Renal cortex interstitium (tissue), 11 donors: ENCODE measurements around the gene ART1. TPM values are rescaled to one million over a fixed set of nuclear protein-coding genes. Genes with fewer than 3 reads are reported as not detected.
"Not testable (repeated sequence)": the region's sequence is repeated elsewhere in the genome, so short reads cannot be mapped to it uniquely, and the experiment has no call there.

Source experiments
- DNase-seq, 11 donors: peaks; one replicate each; pipeline ENCODE4 v3.0.0-alpha.2; 2013; ENCODE audit warnings: low read depth in 9 of 11, low spot score in 4 of 11; ENCODE audit errors: extremely low read depth in 1 of 11
- polyA plus RNA-seq, 3 donors: library from polyadenylated mRNA; unstranded; fragments of 120-200 nt; gene quantifications; one replicate each; pipeline ENCODE4 v1.2.1, GENCODE V29; 2013; ENCODE audit not compliant: insufficient read length in 3 of 3

The ART1 gene
- polyA plus RNA-seq, 3 donors: 0.19 TPM; not detected in 2

GRCh38 chr11:3626250-3626960 lies 18.5 kb upstream of the ART1 start:
- no peak for DNase-seq

- no peak for DNase-seq
Measured at GRCh38 chr11:3627291-3627690, 17.6 kb upstream of the ART1 start.

- no peak for DNase-seq
Measured at GRCh38 chr11:3631331-3631730, 13.6 kb upstream of the ART1 start.

DNA sequence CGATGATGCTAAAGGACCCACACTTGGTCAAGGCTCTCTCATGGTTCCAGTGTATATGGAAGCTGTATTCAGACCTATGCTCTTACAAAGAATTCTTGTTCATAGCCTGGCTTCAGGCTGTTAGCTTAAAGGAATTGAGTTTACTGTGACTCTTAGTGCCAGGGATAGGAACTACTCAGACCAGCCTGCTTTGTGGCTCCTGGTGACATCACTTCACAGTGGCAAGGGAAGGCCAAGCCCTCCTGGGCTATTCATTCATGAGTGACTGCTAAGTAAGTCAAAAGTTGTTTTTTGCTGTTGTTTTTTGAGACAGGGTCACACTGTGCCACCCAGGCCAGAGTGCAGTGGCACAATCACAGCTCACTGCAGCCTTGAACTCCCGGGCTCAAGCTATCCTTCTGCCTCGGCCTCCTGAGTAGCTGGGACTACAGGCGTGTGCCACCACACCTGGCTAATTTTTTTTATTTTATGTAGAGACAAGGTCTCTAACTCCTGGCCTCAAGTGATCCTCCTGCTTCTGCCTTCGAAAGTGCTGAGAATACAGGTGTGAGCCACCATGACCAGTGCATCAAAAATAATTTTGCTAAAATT lies 12.8 kb upstream of the ART1 start:
- DNase-seq: no peak

DNA sequence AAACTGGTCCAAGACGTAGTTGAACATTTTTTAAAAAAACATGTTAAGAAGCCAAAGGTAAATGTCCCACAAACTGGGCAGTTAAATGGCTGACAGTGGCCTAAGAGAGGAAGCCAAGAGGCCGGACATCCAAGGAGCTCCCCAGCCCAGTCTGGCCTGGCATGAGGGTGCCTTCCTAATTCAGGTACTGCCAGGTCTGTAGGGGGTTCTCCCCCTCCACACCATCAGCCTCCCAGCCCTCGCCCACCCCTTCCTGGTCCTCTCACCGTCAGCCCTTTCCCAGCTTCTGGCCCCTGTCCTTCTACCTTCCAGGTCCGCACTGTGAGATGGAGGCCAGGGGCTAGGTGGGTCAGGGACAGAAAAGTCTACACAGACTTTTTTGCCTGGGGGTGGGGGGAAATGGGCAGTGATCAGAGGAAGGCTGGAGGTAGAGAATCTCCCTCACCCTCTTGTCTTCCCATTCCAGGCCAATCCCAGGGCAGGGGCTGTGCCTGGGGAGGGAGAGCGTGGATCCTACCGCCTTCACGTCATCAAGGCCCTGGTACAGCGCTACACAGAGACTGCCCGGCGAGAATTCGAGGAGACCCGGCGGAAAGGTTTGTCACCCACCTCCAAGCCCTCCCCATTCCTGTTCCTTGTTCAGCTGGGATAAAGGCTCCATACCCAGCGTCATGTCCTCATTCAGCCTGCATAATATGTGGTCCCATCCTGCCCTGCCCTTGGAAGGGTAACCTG lies 9.1 kb upstream of the ART1 start:
- DNase-seq: no peak

DNA sequence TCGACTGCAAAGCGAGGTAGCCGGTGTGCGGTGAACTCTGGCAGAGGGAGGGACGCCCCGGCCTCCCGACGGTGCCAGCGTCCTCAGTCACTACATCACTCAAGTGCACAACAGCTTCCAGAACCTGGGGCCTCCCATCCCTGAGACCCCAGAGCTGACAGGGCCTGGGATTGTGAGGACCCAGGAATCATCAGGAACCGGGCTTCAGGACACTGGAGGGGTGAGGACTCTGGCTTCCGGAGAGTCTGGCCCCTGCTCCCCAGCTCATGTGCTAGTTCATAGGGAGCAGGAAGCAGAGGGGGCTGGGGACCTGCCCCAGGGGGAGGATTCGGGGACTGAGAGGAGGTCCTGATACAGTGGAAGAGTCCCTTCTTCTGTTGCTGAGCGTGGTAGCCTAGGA lies 7.7 kb upstream of the ART1 start:
- no peak for DNase-seq

DNA sequence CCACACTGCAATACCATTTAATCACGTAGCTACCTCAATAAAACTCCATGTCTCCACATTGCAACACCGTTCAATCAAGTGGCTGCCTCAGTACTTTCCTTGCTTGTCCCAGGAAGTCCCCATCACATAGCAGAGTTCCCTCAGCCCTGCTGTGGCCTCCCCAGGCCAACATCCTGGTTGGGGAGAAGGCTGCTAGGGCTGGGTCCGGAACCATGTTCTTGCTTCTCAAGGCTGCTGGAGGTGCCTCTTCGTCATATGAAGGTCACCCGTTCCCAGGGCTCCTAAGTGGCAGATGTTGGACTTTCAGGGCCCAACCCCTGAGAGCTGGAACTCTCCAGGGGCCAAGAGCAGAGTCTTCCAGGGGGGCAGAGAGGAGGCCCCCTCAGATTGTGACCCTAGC lies 6.4 kb upstream of the ART1 start:
- no peak for DNase-seq

GRCh38 chr11:3639841-3640240 lies 5.1 kb upstream of the ART1 start:
- DNase-seq: no peak

- DNase-seq: no peak
Measured at GRCh38 chr11:3641191-3641590, 3.7 kb upstream of the ART1 start.

GRCh38 chr11:3641701-3642070 lies 3.2 kb upstream of the ART1 start, which contains the start of gene ART5:
TSS of gene ART5 (minus strand) at chr11:3641992. CDS start at chr11:3641862, 130 bp downstream.
- DNase-seq: no peak

DNA sequence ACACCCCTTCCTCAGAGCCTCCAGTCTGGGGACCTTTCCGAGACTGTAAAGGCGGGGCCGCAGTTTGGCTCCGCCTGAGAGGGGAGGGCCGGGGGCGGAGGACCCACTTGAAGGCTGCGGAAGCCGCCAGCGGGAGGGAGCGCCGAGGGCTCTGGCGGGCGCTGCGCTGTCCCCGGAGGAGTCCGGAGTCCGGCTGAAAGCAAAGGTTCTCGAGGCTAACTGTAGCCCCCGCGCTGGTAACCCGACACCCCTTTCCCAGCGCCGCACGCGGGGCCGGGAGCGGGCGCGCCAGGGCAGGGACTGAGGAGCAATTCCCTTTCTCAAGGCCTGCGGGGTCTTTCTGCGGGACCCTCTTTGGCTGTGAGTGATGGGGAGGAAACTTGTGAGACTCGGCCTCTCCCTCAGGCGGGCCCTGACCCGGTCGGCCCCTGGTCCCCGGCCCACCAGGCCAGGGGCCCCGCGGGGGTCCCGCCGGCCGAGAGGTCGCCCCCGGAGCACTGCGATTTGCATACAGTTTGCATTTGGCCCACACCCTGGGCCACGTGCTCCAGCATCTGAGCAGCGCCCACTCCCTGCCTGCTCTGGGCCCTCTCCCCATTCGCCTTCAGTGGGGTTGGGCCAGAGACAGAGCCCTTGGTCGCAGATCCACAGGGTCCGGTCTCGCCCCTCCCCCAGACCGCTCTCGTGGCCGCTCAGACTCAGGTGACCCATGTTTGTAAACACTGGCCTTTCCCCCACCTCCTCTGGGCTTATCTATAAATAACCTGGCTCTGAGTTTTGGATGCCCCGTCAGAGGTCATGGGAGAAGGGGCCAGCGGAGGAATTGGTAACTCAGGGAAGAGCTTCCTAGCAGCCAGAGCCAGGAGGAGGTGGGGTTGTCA lies 2.6 kb upstream of the ART1 start:
- DNase-seq: peak; percentile 64 to 89 (median 80)

- DNase-seq: peak in 2 of 11 donors; percentile 11 to 15
Measured at GRCh38 chr11:3643102-3643546, 1.8 kb upstream of the ART1 start.

- no peak for DNase-seq
Measured at GRCh38 chr11:3645552-3645951, 624 bp downstream of the ART1 start.

DNA sequence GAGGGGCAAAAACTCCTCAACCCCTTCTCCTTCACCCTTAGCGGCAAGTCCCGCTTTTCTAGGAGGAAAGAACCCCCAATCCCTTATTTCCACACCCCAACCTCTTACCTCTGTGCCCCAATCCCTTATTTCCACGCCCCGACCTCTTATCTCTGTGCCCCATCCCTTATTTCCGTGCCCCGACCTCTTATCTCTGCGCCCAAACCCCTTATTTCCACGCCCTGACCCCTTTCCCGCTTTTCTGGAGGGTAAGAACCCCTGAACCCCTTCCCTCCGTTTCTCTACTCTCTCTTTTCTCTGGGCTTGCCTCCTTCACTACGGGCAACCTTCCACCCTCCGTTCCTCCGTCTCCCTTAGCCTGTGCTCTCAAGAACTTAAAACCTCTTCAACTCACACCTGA lies 3.9 kb downstream of the ART1 start:
- DNase-seq: not testable (repeated sequence)

- not testable (repeated sequence) for DNase-seq
Measured at GRCh38 chr11:3649374-3649773, 4.4 kb downstream of the ART1 start.

- not testable (repeated sequence) for DNase-seq
Measured at GRCh38 chr11:3652514-3652913, 7.6 kb downstream of the ART1 start.

DNA sequence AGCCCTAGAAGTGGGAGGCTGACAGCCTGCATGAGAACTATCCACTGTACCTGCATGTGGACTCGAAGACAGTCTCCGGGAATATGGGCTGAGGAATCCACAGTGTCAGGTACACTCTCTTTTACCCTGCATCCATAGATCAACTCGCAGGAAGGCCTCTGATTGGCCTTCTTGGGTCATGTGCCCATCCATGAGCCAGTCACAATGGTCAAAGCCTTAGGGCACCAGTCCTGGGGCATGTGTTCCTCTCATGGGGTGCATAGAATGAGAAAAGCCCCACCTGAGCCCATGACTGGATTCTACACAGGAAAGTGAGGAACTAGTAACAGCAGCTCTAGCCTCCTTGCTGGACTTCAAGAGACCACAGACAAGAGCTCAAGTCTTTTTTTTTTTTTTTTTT lies 10.6 kb downstream of the ART1 start:
- DNase-seq: no peak

DNA sequence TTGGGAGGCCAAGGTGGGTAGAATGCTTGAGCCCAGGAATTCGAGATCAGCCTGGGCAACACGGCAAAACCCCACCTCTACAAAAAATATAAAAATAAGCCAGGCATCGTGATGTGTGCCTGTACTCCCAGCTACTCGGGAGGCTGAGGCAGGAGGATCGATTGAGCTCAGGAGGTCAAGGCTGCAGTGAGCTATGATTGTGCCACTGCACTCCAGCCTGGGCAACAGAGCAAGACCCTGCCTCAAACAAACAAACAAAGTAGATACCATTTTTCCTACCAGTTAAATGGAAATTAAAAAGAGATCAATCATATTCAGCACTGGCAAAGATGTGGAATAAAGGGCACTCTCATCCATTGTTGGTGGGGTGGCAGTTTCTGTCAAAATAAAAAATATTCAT lies 12.4 kb downstream of the ART1 start:
- not testable (repeated sequence) for DNase-seq

DNA sequence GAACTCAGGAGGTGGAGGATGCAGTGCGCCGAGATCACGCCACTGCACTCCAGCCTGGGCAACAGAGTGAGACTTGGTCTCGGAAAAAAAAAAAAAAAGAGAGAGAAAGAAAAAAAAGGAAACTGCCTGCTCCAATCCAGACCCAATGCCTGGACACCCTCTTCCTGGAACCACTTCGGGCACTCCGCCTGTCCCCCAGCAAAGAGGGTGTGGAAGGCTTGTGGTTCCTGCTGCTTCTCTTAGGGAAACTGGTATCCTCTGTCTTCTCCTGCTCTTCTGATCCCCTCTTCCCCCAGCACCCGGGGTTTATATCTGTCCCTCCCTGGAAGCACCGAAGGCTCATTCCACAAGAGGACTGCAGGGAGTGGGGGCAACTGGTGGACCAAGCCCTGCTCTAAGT lies 13.3 kb downstream of the ART1 start:
- no peak for DNase-seq
